ENCODE data around the gene PLAU.

DNA sequence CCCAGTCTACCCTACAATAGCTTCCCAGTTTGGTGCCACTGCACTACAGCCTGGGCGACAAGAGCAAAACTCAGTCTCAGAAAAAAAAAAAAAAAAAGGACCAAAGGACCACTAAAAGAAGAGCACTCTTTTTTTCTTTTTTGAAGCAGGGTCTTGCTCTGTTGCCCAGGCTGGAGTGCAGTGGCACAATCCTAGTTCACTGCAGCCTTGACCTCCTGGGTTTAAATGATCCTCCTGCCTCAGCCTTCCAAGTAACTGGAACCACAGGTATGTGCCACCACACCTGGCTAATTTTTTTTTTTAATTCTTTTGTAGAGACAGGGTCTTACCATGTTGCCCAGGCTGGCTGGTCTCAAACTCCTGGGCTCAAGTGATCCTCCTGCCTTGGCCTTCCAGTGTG, 14.0 kb downstream of the PLAU start:
- TF ChIP-seq TCF12 (IDR thresholded peaks at IDR 0.05; ENCODE audit: low read depth) (no peak), RAD21 (IDR thresholded peaks at IDR 0.05; ENCODE audit: low read depth) (no peak), REST (IDR thresholded peaks at IDR 0.05; ENCODE audit: low read depth) (no peak), YY1 (IDR thresholded peaks at IDR 0.05; ENCODE audit: low read depth) (no peak), EGR1 (IDR thresholded peaks at IDR 0.05) (no peak), FOXM1 (IDR thresholded peaks at IDR 0.05; ENCODE audit: borderline replicate concordance, low read depth) (no peak), CEBPB (IDR thresholded peaks at IDR 0.05) (no peak), EP300 (IDR thresholded peaks at IDR 0.05; ENCODE audit: borderline replicate concordance) (no peak), TAF1 (IDR thresholded peaks at IDR 0.05; ENCODE audit: low read depth) (no peak), MAX (IDR thresholded peaks at IDR 0.05) (no peak)

Data from Ishikawa (cell line).